T-helper 2 cell treated with Interferon-gamma antibody and Interleukin-4, amounts not matched to agents 5 μg/mL and 100 μg/mL, for 36 hours (primary cell): ENCODE results near the gene CEP170.
A peak's percentile ranks its signal among the peaks of the same experiment; 100 is the strongest.

ENCODE experiments used
- DNase-seq: peaks from one replicate; pipeline ENCODE4 v3.0.0; 2021; ENCODE audit warnings: low spot score
- H3K27ac Mint-ChIP-seq: one replicate; pipeline ENCODE4 v1.8.0; 2021; ENCODE audit warnings: mild to moderate bottlenecking, mixed read lengths
- H3K27me3 Mint-ChIP-seq: one replicate; pipeline ENCODE4 v1.8.0; 2021; ENCODE audit warnings: low read depth, mixed read lengths
- H3K36me3 Mint-ChIP-seq: one replicate; pipeline ENCODE4 v1.8.0; 2021; ENCODE audit warnings: low read depth, mixed read lengths
- H3K4me1 Mint-ChIP-seq: one replicate; pipeline ENCODE4 v1.8.0; 2021; ENCODE audit warnings: low read depth, mixed read lengths
- H3K4me3 Mint-ChIP-seq: one replicate; pipeline ENCODE4 v1.8.0; 2022; ENCODE audit warnings: mild to moderate bottlenecking, moderate library complexity, mixed read lengths
- H3K9me3 Mint-ChIP-seq: one replicate; pipeline ENCODE4 v1.8.0; 2021; ENCODE audit warnings: mixed read lengths

The CEP170 gene

GRCh38 chr1:243258731-243259130 lies 3.6 kb upstream of the CEP170 start:
- no peak overlapping the region for H3K4me3 Mint-ChIP-seq
- peaks cover 19% of the 10 kb centered on the region for H3K4me1 Mint-ChIP-seq
- peaks cover 8% of the 10 kb centered on the region for H3K36me3 Mint-ChIP-seq

DNA sequence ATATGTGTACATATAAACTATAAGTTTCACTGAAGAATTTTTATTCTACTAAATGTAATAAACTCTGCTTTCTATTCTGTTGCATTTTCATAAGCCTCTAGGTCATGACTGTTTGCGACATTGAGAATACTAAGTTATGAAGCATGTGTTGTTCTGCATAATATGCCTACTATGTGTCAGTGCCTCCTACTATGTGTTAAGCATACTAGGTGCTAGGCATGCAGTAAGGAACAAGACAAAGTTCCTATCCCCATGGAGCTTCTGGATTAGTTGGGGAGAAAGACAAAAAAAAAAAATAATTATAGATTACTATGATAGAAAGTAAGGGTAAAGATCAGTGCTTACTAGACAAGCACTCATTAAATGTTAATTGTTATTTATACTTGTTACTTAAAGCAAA lies 2.1 kb upstream of the CEP170 start:
- Mint-ChIP-seq H3K4me1 (peaks cover 27% of the 10 kb centered on the region), H3K27me3 (no peaks in the 10 kb centered on the region), H3K9me3 (no peaks in the 10 kb centered on the region), H3K27ac (no peak overlapping the region), H3K36me3 (peaks cover 8% of the 10 kb centered on the region), H3K4me3 (no peak overlapping the region)
- DNase-seq, result no peak

More at GRCh38 chr1:243258731-243259130, 3.6 kb upstream of the CEP170 start:
- no peak for DNase-seq
- no peaks in the 10 kb centered on the region for H3K27me3 Mint-ChIP-seq
- H3K27ac Mint-ChIP-seq, result no peak overlapping the region
- H3K9me3 Mint-ChIP-seq, result no peaks in the 10 kb centered on the region

DNA sequence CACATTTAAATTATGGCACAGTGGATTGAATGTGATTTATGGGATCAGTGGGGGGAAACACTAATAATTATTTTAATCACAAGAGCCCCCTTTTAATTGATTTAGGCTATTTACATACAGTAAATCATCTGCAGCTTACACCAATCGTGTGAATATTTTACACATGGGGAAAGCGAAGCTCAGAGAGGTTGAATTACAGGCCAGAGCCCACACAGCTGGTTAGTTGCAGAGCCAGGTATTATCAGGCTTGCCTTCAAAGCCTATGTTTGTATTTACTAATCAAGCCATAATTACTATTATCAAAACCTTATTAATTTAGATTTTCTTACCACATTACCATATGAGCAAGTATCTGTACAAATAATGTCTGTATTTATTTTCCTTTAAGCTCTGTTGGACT lies 1.5 kb upstream of the CEP170 start:
- peaks cover 32% of the 10 kb centered on the region for H3K4me1 Mint-ChIP-seq
- peaks cover 10% of the 10 kb centered on the region for H3K36me3 Mint-ChIP-seq
- no peak for DNase-seq
- no peaks in the 10 kb centered on the region for H3K9me3 Mint-ChIP-seq
- H3K27me3 Mint-ChIP-seq, result no peaks in the 10 kb centered on the region
- peak overlapping the region; percentile 99 for H3K4me3 Mint-ChIP-seq
- H3K27ac Mint-ChIP-seq, result peak overlapping the region; percentile 100

- peaks cover 32% of the 10 kb centered on the region for H3K4me1 Mint-ChIP-seq
- peak within 1 kb of the TSS; percentile 100 for H3K27ac Mint-ChIP-seq
- H3K27me3 Mint-ChIP-seq, result no peaks in the 10 kb centered on the region
- H3K9me3 Mint-ChIP-seq, result no peaks in the 10 kb centered on the region
- H3K4me3 Mint-ChIP-seq, result peak within 1 kb of the TSS; percentile 99
- DNase-seq, result peak; percentile 96
- peaks cover 8% of the 10 kb centered on the region for H3K36me3 Mint-ChIP-seq
These were observed 871 bp upstream of the CEP170 start, which contains the start of gene SDCCAG8 for GRCh38 chr1:243255791-243256512. Gene SDCCAG8, plus strand, starts transcription at chr1:243256041. Its CDS starts 133 bp downstream, at chr1:243256174.

GRCh38 chr1:243254233-243254926 lies 701 bp downstream of the CEP170 start:
- Mint-ChIP-seq H3K9me3 (no peaks in the 10 kb centered on the region), H3K27ac (peak overlapping the region; percentile 95), H3K36me3 (peaks cover 5% of the 10 kb centered on the region), H3K4me1 (peaks cover 31% of the 10 kb centered on the region), H3K27me3 (no peaks in the 10 kb centered on the region), H3K4me3 (peak overlapping the region; percentile 97)
- peak; percentile 72 for DNase-seq

DNA sequence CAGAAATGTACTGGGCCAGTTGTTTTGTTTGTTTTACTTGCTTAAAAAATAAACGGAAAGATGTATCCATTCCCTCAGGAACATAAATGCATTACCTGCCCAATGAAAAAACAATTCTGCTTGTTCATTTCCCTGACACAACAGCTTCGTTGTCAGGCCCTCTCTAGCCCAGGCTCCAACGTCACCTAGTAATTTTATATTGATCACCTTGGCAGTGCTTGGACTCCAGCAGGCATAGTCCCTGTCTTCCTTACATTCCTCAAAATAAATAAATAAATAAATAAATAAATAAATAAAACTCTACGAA lies 1.2 kb downstream of the CEP170 start:
- Mint-ChIP-seq H3K4me3 (peak overlapping the region; percentile 97), H3K27me3 (no peaks in the 10 kb centered on the region), H3K9me3 (no peaks in the 10 kb centered on the region), H3K36me3 (peaks cover 5% of the 10 kb centered on the region), H3K27ac (peak overlapping the region; percentile 84), H3K4me1 (peaks cover 31% of the 10 kb centered on the region)
- DNase-seq, result no peak

DNA sequence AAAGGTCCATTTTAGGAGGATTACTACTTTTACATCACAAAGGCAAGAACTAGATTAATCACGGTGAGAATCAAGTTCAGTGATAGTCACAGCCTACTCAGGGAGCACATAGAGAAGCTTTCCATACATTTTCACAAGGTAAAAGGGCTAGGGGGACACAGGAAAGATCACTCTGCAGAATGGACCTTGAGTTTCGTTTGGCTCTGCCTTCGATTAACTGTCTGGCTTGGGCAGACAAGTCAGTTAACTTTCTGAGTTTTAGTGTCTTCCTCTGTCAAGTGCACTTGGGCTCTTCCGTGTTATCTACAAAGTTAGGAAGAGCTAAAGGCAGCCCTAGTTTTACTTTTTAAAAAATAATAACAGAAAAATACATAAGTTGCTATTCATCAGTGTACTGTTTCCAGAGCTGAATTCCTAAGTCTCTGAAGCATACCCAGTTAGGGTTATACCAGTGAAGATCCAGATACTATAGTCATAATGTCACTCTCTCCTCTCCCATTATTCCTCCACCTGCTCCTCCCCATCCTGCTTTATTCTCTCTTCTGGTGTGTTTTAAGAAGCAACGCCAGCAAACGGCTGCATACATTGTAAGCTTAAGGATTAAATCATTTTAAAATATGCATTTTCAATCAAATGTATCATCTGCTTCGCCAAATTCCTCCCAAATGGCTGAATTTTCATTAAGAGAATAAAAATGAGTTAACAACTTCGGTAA lies 1.7 kb downstream of the CEP170 start:
- no peak for DNase-seq
- peaks cover 5% of the 10 kb centered on the region for H3K36me3 Mint-ChIP-seq
- no peaks in the 10 kb centered on the region for H3K27me3 Mint-ChIP-seq
- peak overlapping the region; percentile 97 for H3K4me3 Mint-ChIP-seq
- peaks cover 33% of the 10 kb centered on the region for H3K4me1 Mint-ChIP-seq
- peak overlapping the region; percentile 84 for H3K27ac Mint-ChIP-seq
- no peaks in the 10 kb centered on the region for H3K9me3 Mint-ChIP-seq

DNA sequence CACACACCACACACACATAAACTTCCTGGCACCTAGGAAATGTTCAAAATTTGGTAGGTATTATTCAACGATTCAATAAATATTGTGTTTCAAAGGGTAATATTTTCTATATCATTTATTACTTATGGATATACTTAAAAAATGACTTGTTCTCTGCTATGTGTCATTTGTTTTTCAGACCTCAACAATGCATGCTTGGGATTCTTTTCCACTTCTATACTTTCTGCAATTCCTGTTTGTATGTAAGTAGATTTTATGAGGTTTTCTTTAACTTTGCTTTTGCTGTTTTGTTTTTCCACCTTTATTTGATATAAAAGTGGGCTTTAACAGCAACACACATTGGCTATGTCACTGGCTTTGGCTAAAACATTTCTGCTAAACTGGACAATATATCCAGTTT lies 3.5 kb downstream of the CEP170 start:
- Mint-ChIP-seq H3K4me1 (peaks cover 31% of the 10 kb centered on the region), H3K36me3 (peaks cover 4% of the 10 kb centered on the region), H3K9me3 (no peaks in the 10 kb centered on the region), H3K27me3 (no peaks in the 10 kb centered on the region), H3K27ac (no peak overlapping the region), H3K4me3 (no peak overlapping the region)
- no peak for DNase-seq

DNA sequence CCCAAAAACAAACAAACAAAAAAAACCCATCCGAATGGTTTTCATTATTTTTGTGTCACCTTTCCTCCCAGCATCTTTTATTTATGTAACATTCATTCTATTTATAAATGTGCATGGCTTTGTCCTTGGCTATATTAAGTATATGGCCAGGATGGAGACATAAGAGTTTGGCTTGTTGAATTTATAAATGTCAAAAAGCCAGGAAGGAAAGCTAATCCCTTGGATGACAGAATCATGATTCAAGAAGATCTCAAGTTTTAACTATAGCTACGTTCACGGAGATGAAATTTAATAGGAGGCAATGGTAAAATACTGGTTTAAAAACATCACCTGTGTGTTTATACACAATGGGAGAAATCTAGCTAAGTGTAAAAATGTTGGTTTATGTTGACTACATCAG lies 5.0 kb downstream of the CEP170 start:
- Mint-ChIP-seq H3K4me1 (peaks cover 31% of the 10 kb centered on the region), H3K27me3 (no peaks in the 10 kb centered on the region), H3K9me3 (no peaks in the 10 kb centered on the region), H3K36me3 (peaks cover 9% of the 10 kb centered on the region), H3K27ac (no peak overlapping the region), H3K4me3 (no peak overlapping the region)
- no peak for DNase-seq

DNA sequence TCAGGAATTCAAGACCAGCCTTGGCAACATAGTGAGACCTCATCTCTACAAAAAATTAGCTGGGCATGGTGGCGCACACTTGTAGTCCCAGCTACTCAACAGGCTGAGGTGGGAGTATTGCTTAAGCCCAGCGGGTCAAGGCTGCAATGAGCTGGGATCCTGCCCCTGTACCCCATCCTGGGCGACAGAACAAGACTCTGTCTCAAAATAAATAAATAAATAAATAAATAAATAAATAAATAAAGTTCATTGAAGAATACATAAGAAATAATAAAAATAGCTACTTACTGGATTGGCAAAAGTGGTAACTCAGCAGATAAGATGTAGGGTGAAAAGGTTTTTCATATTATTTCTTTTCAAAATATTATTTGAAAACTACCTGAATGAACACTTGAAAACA lies 5.9 kb downstream of the CEP170 start:
- no peak for DNase-seq
- H3K36me3 Mint-ChIP-seq, result peaks cover 13% of the 10 kb centered on the region
- no peaks in the 10 kb centered on the region for H3K27me3 Mint-ChIP-seq
- H3K4me1 Mint-ChIP-seq, result peaks cover 29% of the 10 kb centered on the region
- no peaks in the 10 kb centered on the region for H3K9me3 Mint-ChIP-seq
- H3K27ac Mint-ChIP-seq, result no peak overlapping the region
- H3K4me3 Mint-ChIP-seq, result no peak overlapping the region

GRCh38 chr1:243247901-243248300 lies 7.2 kb downstream of the CEP170 start:
- DNase-seq, result no peak
- Mint-ChIP-seq H3K27ac (no peak overlapping the region), H3K27me3 (no peaks in the 10 kb centered on the region), H3K9me3 (no peaks in the 10 kb centered on the region), H3K4me1 (peaks cover 18% of the 10 kb centered on the region), H3K36me3 (peaks cover 22% of the 10 kb centered on the region), H3K4me3 (no peak overlapping the region)

- Mint-ChIP-seq H3K4me3 (no peak overlapping the region), H3K27ac (no peak overlapping the region), H3K4me1 (peaks cover 17% of the 10 kb centered on the region), H3K9me3 (peaks cover under 1% of the 10 kb centered on the region), H3K27me3 (no peaks in the 10 kb centered on the region), H3K36me3 (peaks cover 26% of the 10 kb centered on the region)
- no peak for DNase-seq
These were observed 8.2 kb downstream of the CEP170 start for GRCh38 chr1:243246916-243247315.

GRCh38 chr1:243244432-243244841 lies 10.6 kb downstream of the CEP170 start:
- Mint-ChIP-seq H3K9me3 (peaks cover 9% of the 10 kb centered on the region), H3K36me3 (peaks cover 29% of the 10 kb centered on the region), H3K4me3 (no peak overlapping the region), H3K4me1 (peaks cover 7% of the 10 kb centered on the region), H3K27ac (no peak overlapping the region), H3K27me3 (no peaks in the 10 kb centered on the region)
- no peak for DNase-seq

DNA sequence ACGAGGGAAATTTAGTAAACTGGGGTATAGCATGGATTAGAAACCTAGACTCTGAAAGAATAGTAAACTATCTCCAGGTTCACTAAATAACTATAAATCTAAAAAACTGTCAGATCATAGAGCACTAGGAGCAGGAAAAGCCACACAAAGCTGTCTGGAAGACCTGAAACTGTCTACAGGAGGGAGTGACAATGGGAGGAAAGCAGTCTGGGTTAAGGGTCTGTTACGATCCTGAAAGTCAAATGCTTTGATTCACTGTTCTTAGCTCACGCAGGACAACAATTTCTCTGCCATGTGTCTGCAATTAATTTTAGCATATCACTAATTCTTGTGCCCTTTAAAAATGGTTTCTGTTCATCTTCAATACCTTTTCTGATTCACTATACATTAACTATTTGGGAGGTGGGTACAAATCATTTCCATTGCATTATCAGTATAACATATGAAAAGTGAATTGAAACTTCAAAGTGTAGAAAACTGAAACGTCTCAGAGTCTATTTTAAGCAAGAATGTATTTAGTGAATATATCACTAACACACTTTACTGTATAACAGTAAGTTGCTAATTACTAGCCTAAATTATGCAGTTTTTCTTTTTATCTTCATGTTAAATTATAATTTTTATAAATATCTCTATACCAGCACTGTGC lies 18.4 kb downstream of the CEP170 start:
- Mint-ChIP-seq H3K4me1 (no peaks in the 10 kb centered on the region), H3K27ac (no peak overlapping the region), H3K4me3 (no peak overlapping the region), H3K27me3 (no peaks in the 10 kb centered on the region), H3K9me3 (peaks cover 35% of the 10 kb centered on the region), H3K36me3 (peaks cover 41% of the 10 kb centered on the region)
- DNase-seq, result no peak
